DMS 273 treated with DMSO at 0.1 percent for 48 hours (cell line): ENCODE measurements around the gene HDAC4.

Source experiments
- DNase-seq: peaks from one replicate; lab custom pipeline; 2025; lab: John Stamatoyannopoulos, UW

HDAC4 gene

GRCh38 chr2:239265681-239266433 lies 135.0 kb downstream of the HDAC4 start:
- DNase-seq, result no peak

DNA sequence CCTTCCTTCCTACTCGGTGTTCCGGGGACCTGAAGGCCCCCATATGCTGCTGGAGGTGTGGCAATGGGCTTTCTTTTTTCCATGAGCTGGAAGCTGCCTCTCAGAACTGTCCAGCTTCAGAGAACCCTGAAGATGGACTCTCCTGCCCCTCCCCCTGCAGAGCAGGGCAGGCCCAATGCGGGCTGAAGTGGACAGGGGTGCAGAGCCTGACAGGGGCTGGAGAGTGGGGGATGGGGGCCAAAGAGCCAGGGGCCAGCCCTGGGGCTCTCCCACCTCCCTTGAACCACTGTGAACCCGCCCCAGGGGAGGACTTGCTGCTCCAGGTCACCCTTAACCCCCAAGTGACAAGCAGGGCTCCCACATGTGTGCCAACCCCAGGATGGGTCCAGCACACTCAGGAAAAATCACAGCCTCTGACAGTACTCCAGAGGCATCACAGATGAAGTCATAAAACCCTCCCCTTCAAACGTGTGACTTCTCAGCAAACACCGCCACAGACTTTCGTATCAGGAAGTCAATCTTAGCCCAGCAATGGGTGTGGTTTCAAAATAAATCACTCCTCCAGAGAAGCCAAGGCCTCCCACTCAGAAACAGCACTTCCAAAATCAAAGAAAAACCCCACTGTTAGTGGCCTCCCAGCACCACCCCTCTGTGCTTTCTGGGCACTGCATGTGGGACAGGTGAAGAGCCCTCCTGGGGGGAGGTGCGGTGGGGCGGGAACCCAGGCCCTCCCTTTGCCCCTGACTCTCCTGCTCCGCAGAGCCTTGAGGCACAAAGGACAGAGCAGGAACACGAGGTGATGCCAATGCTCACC lies 135.8 kb downstream of the HDAC4 start:
- DNase-seq, result no peak

DNA sequence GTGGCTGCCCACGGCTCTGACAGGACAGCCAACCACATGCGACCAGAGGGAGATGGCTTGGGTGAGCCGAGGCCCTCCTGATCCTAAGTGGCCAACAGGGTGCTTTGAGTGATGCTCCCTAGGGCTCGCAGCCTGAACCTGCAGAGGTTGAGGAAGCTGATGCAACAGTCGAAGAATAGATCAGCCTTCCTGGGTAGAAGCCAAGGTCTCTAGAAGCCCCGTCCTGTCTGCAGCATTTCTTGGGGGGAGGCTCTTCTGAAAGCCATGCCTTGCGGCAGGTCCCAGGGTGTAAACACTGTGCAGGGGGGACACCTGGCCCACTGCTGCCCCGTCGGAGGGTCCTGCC lies 136.4 kb downstream of the HDAC4 start:
- no peak for DNase-seq

GRCh38 chr2:239263669-239264491 lies 136.9 kb downstream of the HDAC4 start:
- DNase-seq, result no peak

- DNase-seq, result no peak
Measured at GRCh38 chr2:239263231-239263630, 137.6 kb downstream of the HDAC4 start.

- no peak for DNase-seq
Measured at GRCh38 chr2:239262484-239263230, 138.2 kb downstream of the HDAC4 start.

- DNase-seq, result no peak
Measured at GRCh38 chr2:239261796-239262483, 138.9 kb downstream of the HDAC4 start.

- no peak for DNase-seq
Measured at GRCh38 chr2:239261356-239261755, 139.5 kb downstream of the HDAC4 start.

DNA sequence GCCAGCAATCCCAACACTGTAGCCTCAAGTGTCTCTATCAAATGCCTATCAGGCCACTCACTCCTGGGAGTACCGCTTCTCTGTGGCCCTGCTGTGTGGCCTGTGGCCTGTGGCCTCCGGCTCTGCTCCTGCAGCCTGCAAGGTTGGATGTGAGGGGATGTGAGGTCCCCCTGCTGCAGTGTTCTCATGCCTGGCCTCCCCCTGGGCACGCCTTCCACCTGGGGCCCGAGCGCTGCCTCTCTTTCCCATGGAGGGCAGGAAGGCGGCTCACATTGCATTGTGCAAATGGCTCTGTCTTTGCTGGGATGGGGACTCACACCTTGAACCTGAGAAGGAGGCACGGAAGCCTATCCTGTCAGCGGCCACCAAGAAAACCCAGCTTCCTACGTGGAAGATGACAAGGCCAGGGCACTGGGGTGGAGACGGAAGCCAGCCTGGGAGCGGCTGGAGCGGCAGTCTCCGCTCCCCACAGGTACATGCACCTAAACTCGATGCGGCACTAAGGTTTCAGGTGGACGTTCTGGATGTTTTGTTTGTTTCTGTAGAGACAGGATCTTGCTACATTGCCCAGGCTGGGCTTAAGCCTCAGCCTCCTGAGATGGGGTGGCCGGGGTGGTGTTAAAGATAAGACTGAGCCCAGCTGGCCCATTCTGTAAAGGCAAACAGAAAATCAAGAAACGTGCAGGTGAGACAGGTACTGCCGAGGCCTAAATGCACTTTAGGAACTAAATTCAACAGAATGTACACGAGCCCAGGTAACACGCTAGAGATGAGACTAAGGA lies 140.1 kb downstream of the HDAC4 start:
- DNase-seq, result no peak

GRCh38 chr2:239259603-239260298 lies 141.1 kb downstream of the HDAC4 start:
- no peak for DNase-seq

GRCh38 chr2:239259173-239259572 lies 141.6 kb downstream of the HDAC4 start:
- no peak for DNase-seq

DNA sequence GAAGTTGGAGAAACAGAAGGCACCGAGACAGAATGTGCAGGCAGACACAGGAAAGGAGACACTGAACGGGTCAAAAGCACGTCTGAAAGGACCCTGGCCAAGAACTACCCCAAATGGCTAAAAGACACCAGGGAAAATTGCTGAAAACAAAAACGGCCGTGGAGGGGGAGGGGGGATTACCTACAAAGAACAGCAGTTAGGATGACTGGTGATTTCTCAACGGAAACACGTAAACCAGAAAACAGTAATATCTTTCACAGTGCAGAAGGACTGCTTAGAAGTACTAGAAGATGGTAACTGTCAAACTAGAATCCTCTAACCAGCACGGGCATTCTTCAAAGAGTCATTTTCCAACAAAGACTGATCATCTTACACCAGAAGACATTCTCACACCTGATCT lies 142.6 kb downstream of the HDAC4 start:
- no peak for DNase-seq

- DNase-seq, result no peak
Measured at GRCh38 chr2:239257511-239257937, 143.3 kb downstream of the HDAC4 start.

- DNase-seq, result no peak
Measured at GRCh38 chr2:239256350-239256743, 144.5 kb downstream of the HDAC4 start.

DNA sequence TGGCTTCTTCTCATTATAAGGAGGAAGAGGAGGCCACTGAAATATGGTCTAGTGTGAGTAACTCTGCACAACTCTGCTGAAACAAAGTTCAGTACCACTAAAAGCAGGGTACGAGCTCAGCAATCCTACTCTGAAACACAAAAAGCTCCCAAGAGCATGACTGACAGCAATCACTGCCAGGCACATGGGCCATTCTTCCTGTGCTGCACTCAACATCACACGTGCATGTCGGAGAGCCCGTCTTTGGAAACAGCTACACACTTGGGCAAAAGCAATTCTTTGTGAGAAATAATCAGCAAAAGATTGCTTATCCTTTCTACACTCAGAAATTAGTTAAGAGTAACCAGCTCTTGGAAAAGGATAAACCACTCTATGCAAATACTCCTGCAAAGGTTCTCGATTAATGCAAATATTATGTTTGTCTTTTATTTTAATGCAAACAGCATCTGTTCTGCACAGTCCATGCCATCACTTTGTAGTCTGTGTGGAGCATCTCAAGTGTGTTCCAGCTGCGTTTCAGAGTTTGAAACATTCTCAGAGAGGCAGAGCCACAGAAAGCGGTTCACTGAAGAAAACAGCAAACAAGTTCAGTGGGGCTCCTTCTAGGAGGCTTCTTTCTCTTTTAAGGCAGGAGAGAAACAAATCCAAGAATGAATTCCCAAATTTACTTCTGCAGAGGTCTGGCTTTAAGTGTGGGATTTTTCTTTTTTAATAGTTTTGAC lies 145.0 kb downstream of the HDAC4 start:
- no peak for DNase-seq

- no peak for DNase-seq
Measured at GRCh38 chr2:239255218-239255617, 145.6 kb downstream of the HDAC4 start.

- DNase-seq, result no peak
Measured at GRCh38 chr2:239253701-239254436, 147.0 kb downstream of the HDAC4 start.

DNA sequence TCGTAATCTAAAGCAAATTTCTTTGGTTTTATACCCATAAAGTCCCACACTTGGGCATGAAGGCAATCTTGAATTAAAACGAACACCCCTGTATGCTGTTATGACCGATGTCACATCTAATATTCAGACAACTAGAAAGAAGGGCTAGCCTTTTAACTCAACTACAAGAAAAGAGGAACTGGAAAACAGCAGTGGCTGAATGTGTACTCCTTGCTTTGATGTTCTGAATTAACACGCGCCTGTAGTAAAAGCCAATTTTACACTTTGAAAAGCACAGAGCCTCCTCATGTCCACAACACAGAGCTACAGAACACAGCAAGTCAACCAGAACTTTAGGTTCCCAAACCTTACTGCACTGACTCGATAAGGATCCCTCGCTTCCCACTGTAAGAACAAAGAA lies 147.6 kb downstream of the HDAC4 start:
- DNase-seq, result no peak
